ENCODE measurements around the gene SYNGR1. TPM values are rescaled to one million over a fixed set of nuclear protein-coding genes. Genes with fewer than 3 reads are reported as not detected.

The SYNGR1 gene
- total and polyA plus RNA-seq, 2 donors (not counting 1 experiment from before 2014, with no cell fraction given) = 13.0 to 13.5 TPM

- Histone ChIP-seq H3K4me2 (ENCODE audit: extremely low read depth, insufficient read depth, low read length) (peak overlapping the region; percentile 13), H3K9me3 (ENCODE audit: control insufficient read depth, insufficient read depth, low read depth, low read length) (no peaks in the 10 kb centered on the region), H3K9ac (ENCODE audit: insufficient read depth, low read length) (no peak overlapping the region), H4K20me1 (ENCODE audit: control insufficient read depth, extremely low read depth, insufficient read depth, low read length) (no peaks in the 10 kb centered on the region), H2AFZ (ENCODE audit: low read length) (no peak overlapping the region), H3K79me2 (ENCODE audit: control insufficient read depth, insufficient read depth, low read length) (no peaks in the 10 kb centered on the region), H3K27me3 (ENCODE audit: control insufficient read depth, insufficient read depth, low read length) (peaks cover 2% of the 10 kb centered on the region), H3K36me3 (ENCODE audit: control insufficient read depth, insufficient read depth, low read length) (no peaks in the 10 kb centered on the region), H3K4me1 (ENCODE audit: control insufficient read depth, extremely low read depth, insufficient read depth, low read length) (no peaks in the 10 kb centered on the region), H3K4me3 (replicated peaks in 1 of 4; ENCODE audit: control extremely low read depth in 1 of 4, insufficient read depth in 1 of 4, low read depth in 3 of 4, low read length in 4 of 4) (no peak overlapping the region), H3K27ac (ENCODE audit: insufficient read depth, low read length) (no peak overlapping the region)
- peak; percentile 89 for TF ChIP-seq CTCF (conservative IDR thresholded peaks at IDR 0.05 in 1 of 2, IDR thresholded peaks at IDR 0.05 in 1 of 2; ENCODE audit: low read depth in 1 of 2, low read length in 2 of 2)
- no peak for TF ChIP-seq EZH2 (IDR thresholded peaks at IDR 0.05; ENCODE audit: low read length, missing control alignments)
- peak; percentile 41 to 56 for DNase-seq (ENCODE audit: low read depth in 2 of 2)
Measured at GRCh38 chr22:39343259-39344045, 6.3 kb upstream of the SYNGR1 start.

- Histone ChIP-seq H2AFZ (ENCODE audit: low read length) (no peak overlapping the region), H3K9me3 (ENCODE audit: control insufficient read depth, insufficient read depth, low read depth, low read length) (no peaks in the 10 kb centered on the region), H3K4me1 (ENCODE audit: control insufficient read depth, extremely low read depth, insufficient read depth, low read length) (no peaks in the 10 kb centered on the region), H3K9ac (ENCODE audit: insufficient read depth, low read length) (no peak overlapping the region), H3K27me3 (ENCODE audit: control insufficient read depth, insufficient read depth, low read length) (peaks cover 2% of the 10 kb centered on the region), H3K27ac (ENCODE audit: insufficient read depth, low read length) (no peak overlapping the region), H3K4me3 (replicated peaks in 1 of 4; ENCODE audit: control extremely low read depth in 1 of 4, insufficient read depth in 1 of 4, low read depth in 3 of 4, low read length in 4 of 4) (no peak overlapping the region), H3K4me2 (ENCODE audit: extremely low read depth, insufficient read depth, low read length) (no peak overlapping the region), H4K20me1 (ENCODE audit: control insufficient read depth, extremely low read depth, insufficient read depth, low read length) (no peaks in the 10 kb centered on the region), H3K36me3 (ENCODE audit: control insufficient read depth, insufficient read depth, low read length) (no peaks in the 10 kb centered on the region), H3K79me2 (ENCODE audit: control insufficient read depth, insufficient read depth, low read length) (no peaks in the 10 kb centered on the region)
- DNase-seq (ENCODE audit: low read depth in 2 of 2) = no peak
- TF ChIP-seq CTCF (conservative IDR thresholded peaks at IDR 0.05 in 1 of 2, IDR thresholded peaks at IDR 0.05 in 1 of 2; ENCODE audit: low read depth in 1 of 2, low read length in 2 of 2) (no peak), EZH2 (IDR thresholded peaks at IDR 0.05; ENCODE audit: low read length, missing control alignments) (no peak)
Measured at GRCh38 chr22:39344046-39344390, 5.8 kb upstream of the SYNGR1 start.

- no peaks in the 10 kb centered on the region for H3K9me3 ChIP-seq (ENCODE audit: control insufficient read depth, insufficient read depth, low read depth, low read length)
- H3K4me1 ChIP-seq (ENCODE audit: control insufficient read depth, extremely low read depth, insufficient read depth, low read length) = no peaks in the 10 kb centered on the region
- H3K4me2 ChIP-seq (ENCODE audit: extremely low read depth, insufficient read depth, low read length) = no peak overlapping the region
- no peaks in the 10 kb centered on the region for H4K20me1 ChIP-seq (ENCODE audit: control insufficient read depth, extremely low read depth, insufficient read depth, low read length)
- H3K79me2 ChIP-seq (ENCODE audit: control insufficient read depth, insufficient read depth, low read length) = no peaks in the 10 kb centered on the region
- no peak overlapping the region for H3K9ac ChIP-seq (ENCODE audit: insufficient read depth, low read length)
- H3K27ac ChIP-seq (ENCODE audit: insufficient read depth, low read length) = no peak overlapping the region
- H3K27me3 ChIP-seq (ENCODE audit: control insufficient read depth, insufficient read depth, low read length) = peaks cover 3% of the 10 kb centered on the region
- no peaks in the 10 kb centered on the region for H3K36me3 ChIP-seq (ENCODE audit: control insufficient read depth, insufficient read depth, low read length)
- no peak overlapping the region for H2AFZ ChIP-seq (ENCODE audit: low read length)
- no peak overlapping the region for H3K4me3 ChIP-seq (replicated peaks in 1 of 4; ENCODE audit: control extremely low read depth in 1 of 4, insufficient read depth in 1 of 4, low read depth in 3 of 4, low read length in 4 of 4)
- no peak for TF ChIP-seq CTCF (conservative IDR thresholded peaks at IDR 0.05 in 1 of 2, IDR thresholded peaks at IDR 0.05 in 1 of 2; ENCODE audit: low read depth in 1 of 2, low read length in 2 of 2)
- TF ChIP-seq EZH2 (IDR thresholded peaks at IDR 0.05; ENCODE audit: low read length, missing control alignments) = no peak
- no peak for DNase-seq (ENCODE audit: low read depth in 2 of 2)
Measured at GRCh38 chr22:39345231-39345630, 4.6 kb upstream of the SYNGR1 start.
